HepG2 (cell line): ENCODE measurements around the gene SLC22A31. TPM values are rescaled to one million over a fixed set of nuclear protein-coding genes. Genes with fewer than 3 reads are reported as not detected.
A peak's percentile ranks its signal among the peaks of the same experiment; 100 is the strongest.

ENCODE experiments used
- ATAC-seq: fragments of 200-7000 bp; cut with Tn5 transposase; 3 replicates; pipeline ENCODE4 v1.9.1; 2020; ENCODE audit warnings: mild to moderate bottlenecking, moderate library complexity
- BruUV-seq: library from RNA; stranded (reverse); fragments of 400-500 nt; replicated peaks from 2 replicates; lab custom pipeline; 2021; lab: Mats Ljungman, UMichigan
- CTCF ChIA-PET: fragments of 300-600 bp; formaldehyde crosslinking; extraction: SDS; loops from one replicate; lab custom pipeline; 2021; ENCODE audit warnings: low total read pairs, inconsistent platforms, low intra/inter-chr PET ratio; lab: Yijun Ruan, JAX
- POLR2A ChIA-PET: fragments of 350-600 bp; sonication (Branson Sonifier 250); formaldehyde crosslinking; loops from one replicate; lab custom pipeline; 2020; ENCODE audit warnings: antibody characterized with exemption, inconsistent platforms; lab: Yijun Ruan, JAX
- DNase-seq: peaks from one replicate; pipeline ENCODE4 v3.0.0-alpha.2; 2015; ENCODE audit warnings: low spot score
- FAIRE-seq: peaks from 3 replicates; lab custom pipeline; 2011; peaks lifted over from hg19 to GRCh38; lab: Jason Lieb, UNC
- H2AFZ ChIP-seq: one replicate; pipeline ENCODE4 v1.6.1; 2011; ENCODE audit warnings: low read length, inconsistent platforms
- H3K27ac ChIP-seq: fragments of 300-600 bp; 3 replicates; pipeline ENCODE4 v1.8.0; 2011; ENCODE audit warnings: mixed run types, mild to moderate bottlenecking, mixed read lengths, low read length, inconsistent platforms; ENCODE audit not compliant: insufficient read depth; ENCODE audit errors: extremely low read length
- H3K27me3 ChIP-seq, 2 experiments: fragments of 200-600 bp in 1 of 2; 2 replicates in 1 of 2; 3 replicates in 1 of 2; pipeline versions ENCODE4 v1.6.0 to v1.8.0; 2011; ENCODE audit warnings: low read length in 2 of 2, mild to moderate bottlenecking in 2 of 2, moderate library complexity in 2 of 2, inconsistent platforms in 1 of 2; ENCODE audit not compliant: insufficient read depth in 2 of 2, control insufficient read depth in 1 of 2
- H3K36me3 ChIP-seq, 2 experiments: fragments of 200-600 bp in 1 of 2; replicated peaks in 1 of 2; 2 replicates in 1 of 2; 3 replicates in 1 of 2; pipeline versions ENCODE4 v1.5.1 to v1.8.0; 2011; ENCODE audit warnings: low read length in 2 of 2, inconsistent platforms in 1 of 2; ENCODE audit not compliant: insufficient read depth in 2 of 2, control insufficient read depth in 1 of 2
- H3K4me1 ChIP-seq: 2 replicates; pipeline ENCODE4 v1.5.1; 2012; ENCODE audit warnings: low read length, inconsistent platforms; ENCODE audit not compliant: insufficient read depth
- H3K4me2 ChIP-seq: 2 replicates; pipeline ENCODE4 v1.6.0; 2011; ENCODE audit warnings: low read depth, low read length, inconsistent platforms
- H3K4me3 ChIP-seq, 3 experiments: fragments of 200-600 bp in 1 of 3; sonication (generic), shearing (Covaris generic) in 1 of 3; replicated peaks in 1 of 3; 2 replicates each; pipeline ENCODE4 v1.5.1; 2011 to 2016; ENCODE audit warnings: low read length in 3 of 3, inconsistent platforms in 2 of 3, low read depth in 2 of 3, mild to moderate bottlenecking in 2 of 3, control low read depth in 1 of 3, mixed read lengths in 1 of 3; ENCODE audit not compliant: insufficient read depth in 1 of 3
- H3K79me2 ChIP-seq: one replicate; pipeline ENCODE4 v1.6.1; 2011; ENCODE audit warnings: low read length, inconsistent platforms; ENCODE audit not compliant: insufficient read depth
- H3K9ac ChIP-seq: 2 replicates; pipeline ENCODE4 v1.6.0; 2011; ENCODE audit warnings: mild to moderate bottlenecking, low read depth, low read length, inconsistent platforms; ENCODE audit not compliant: insufficient read depth
- H3K9me3 ChIP-seq: 2 replicates; pipeline ENCODE4 v1.5.1; 2012; ENCODE audit warnings: mild to moderate bottlenecking, low read length
- H4K20me1 ChIP-seq: 2 replicates; pipeline ENCODE4 v1.6.0; 2011; ENCODE audit warnings: inconsistent platforms, mild to moderate bottlenecking, low read length, moderate library complexity; ENCODE audit not compliant: insufficient read depth
- AKAP8 ChIP-seq: sonication (generic); formaldehyde crosslinking; IDR thresholded peaks from 2 replicates; pipeline ENCODE4 v1.5.1; 2020; ENCODE audit warnings: mild to moderate bottlenecking, missing genetic modification reagents
- CHCHD3 ChIP-seq: sonication (generic); formaldehyde crosslinking; IDR thresholded peaks from 2 replicates; pipeline ENCODE4 v1.8.0; 2022; ENCODE audit warnings: mild to moderate bottlenecking, missing genetic modification reagents, moderate library complexity
- CSRNP1 ChIP-seq: sonication (generic); formaldehyde crosslinking; IDR thresholded peaks from 2 replicates; pipeline ENCODE4 v1.8.1; 2023; ENCODE audit warnings: mild to moderate bottlenecking, missing genetic modification reagents
- GABPA ChIP-seq, 2 experiments: IDR thresholded peaks; 2 replicates each; pipeline ENCODE4 v1.6.1; 2011 to 2016; ENCODE audit warnings: low read depth in 2 of 2, low read length in 1 of 2, missing biosample characterization in 1 of 2, missing genetic modification characterization in 1 of 2
- JUN ChIP-seq: sonication (generic); formaldehyde crosslinking; IDR thresholded peaks from 2 replicates; pipeline ENCODE4 v1.4.0; 2020; ENCODE audit warnings: mild to moderate bottlenecking, missing genetic modification reagents
- MAZ ChIP-seq, 2 experiments: sonication (generic) in 1 of 2; formaldehyde crosslinking in 1 of 2; IDR thresholded peaks; 2 replicates each; pipeline versions ENCODE4 v1.5.0 to v1.6.1; 2012 to 2020; ENCODE audit warnings: low read depth in 2 of 2, mild to moderate bottlenecking in 2 of 2, borderline replicate concordance in 1 of 2, improper control_type of control experiment in 1 of 2, low read length in 1 of 2, missing genetic modification reagents in 1 of 2, moderate library complexity in 1 of 2
- MTA1 ChIP-seq: sonication (generic); formaldehyde crosslinking; IDR thresholded peaks from 2 replicates; pipeline ENCODE4 v1.4.0; 2020; ENCODE audit warnings: missing genetic modification reagents, mild to moderate bottlenecking, borderline replicate concordance
- TARDBP ChIP-seq: sonication (generic); formaldehyde crosslinking; IDR thresholded peaks from 2 replicates; pipeline ENCODE4 v1.8.0; 2022; ENCODE audit warnings: mild to moderate bottlenecking, missing genetic modification reagents
- TCF7 ChIP-seq: sonication (generic); IDR thresholded peaks from 2 replicates; pipeline ENCODE4 v1.6.1; 2016; ENCODE audit warnings: antibody characterized with exemption, low read depth
- ZFX ChIP-seq: sonication (generic); formaldehyde crosslinking; IDR thresholded peaks from 2 replicates; pipeline ENCODE4 v1.4.0; 2020; ENCODE audit warnings: mild to moderate bottlenecking, low read depth, missing genetic modification reagents, moderate library complexity
- WGBS: methylation state at CpG from one replicate; pipeline ENCODE4 v1.1.6; 2017; ENCODE audit warnings: low lambda C conversion rate; 5-methylcytosine and 5-hydroxymethylcytosine counted together
- in situ Hi-C: cut with HindIII; loops from 2 replicates; pipeline ENCODE4 v1.10.0; 2017; ENCODE audit warnings: low pct_unique_long_range_greater_than_20kb; ENCODE audit not compliant: extremely low pct_ligation_motif_present
- intact Hi-C: fragments of 100-400 bp; cut with micrococcal nuclease; formaldehyde crosslinking; loops from one replicate; pipeline ENCODE4 v1.10.0; 2022; ENCODE audit not compliant: unreplicated experiment
- polyA plus RNA-seq, 8 experiments: library from polyadenylated mRNA; depleted of rRNA in 3 of 8; stranded (reverse) in 7 of 8; unstranded in 1 of 8; fragments of >200 nt; fragmentation: Illumina TruSeq in 4 of 8; extraction: Trizol in 4 of 8; gene quantifications; 2 replicates each; pipeline versions ENCODE4 v1.2.1 to v1.2.3, GENCODE V29; 2011 to 2016; ENCODE audit warnings: low read depth in 4 of 8, missing spikeins in 1 of 8, mixed read lengths in 1 of 8; ENCODE audit not compliant: insufficient read depth in 1 of 8
- total RNA-seq, 5 experiments: library from RNA; depleted of rRNA; stranded (reverse); fragments of >200 nt; fragmentation: Illumina TruSeq; extraction: Trizol; gene quantifications; 2 replicates each; pipeline ENCODE4 v1.2.3, GENCODE V29; 2016; ENCODE audit warnings: low read depth in 1 of 5
- TF ChIP-seq, protein P1 (sequence below): sonication (generic); formaldehyde crosslinking; IDR thresholded peaks from 2 replicates; pipeline ENCODE4 v1.5.0; 2020; ENCODE audit warnings: mild to moderate bottlenecking, missing genetic modification reagents, borderline replicate concordance
- TF ChIP-seq, protein P2 (sequence below): IDR thresholded peaks from 2 replicates; pipeline ENCODE4 v1.6.1; 2016; ENCODE audit warnings: mild to moderate bottlenecking
- TF ChIP-seq, protein P3 (sequence below): sonication (generic); formaldehyde crosslinking; IDR thresholded peaks from 2 replicates; pipeline ENCODE4 v1.4.0; 2020; ENCODE audit warnings: missing genetic modification reagents, borderline replicate concordance

Gene SLC22A31
- total and polyA plus RNA-seq, 2 of the 13 experiments (the other 11 are each of a cell fraction or from before 2014, with no cell fraction given): 67.3 to 83.3 TPM

DNA sequence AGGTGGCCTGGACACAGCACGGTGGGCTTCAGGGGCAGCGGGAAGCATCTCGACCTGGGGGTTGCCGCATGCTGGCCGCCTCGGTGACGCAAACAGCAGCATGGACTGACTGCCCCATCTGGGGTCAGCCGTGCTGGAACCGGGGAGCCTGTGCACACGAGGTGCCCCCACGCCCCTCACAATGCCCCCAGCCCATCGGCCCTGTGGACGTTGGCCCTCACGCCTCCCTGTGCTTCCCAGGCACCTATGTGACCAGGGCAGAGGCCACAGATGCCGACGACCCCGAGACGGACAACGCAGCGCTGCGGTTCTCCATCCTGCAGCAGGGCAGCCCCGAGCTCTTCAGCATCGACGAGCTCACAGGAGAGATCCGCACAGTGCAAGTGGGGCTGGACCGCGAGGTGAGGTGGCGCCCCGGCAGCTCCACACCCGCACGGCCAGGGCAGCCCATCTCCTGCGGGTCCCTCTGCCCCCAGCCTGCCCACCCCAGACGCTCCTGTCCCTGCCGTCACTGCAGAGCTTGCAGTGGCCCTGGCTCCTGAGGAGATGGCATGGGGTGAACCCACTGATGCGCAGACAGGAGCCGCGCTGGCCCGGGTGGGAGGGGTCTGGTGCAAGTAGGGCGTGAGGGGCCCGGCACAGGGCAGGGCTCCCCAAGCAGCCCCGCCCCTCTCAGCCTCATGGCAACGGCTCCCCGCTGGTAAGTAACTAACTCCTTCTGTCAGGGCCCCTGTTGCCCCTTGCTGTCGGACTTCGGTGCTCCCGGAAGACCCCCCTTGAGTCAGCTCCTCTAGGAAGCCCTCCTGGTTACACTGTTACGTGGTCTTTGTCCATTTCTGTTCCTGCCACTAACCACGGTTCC is 15.2 kb downstream of the SLC22A31 start:
- in situ Hi-C loops (no loop called here), intact Hi-C loops (loop anchor here (2.0 kb wide), 1 partner anchor 16 kb away; the partner anchor contains the start of gene SLC22A31)
- no peak overlapping the region for H3K27ac ChIP-seq
- H4K20me1 ChIP-seq: peaks cover 37% of the 10 kb centered on the region
- H3K79me2 ChIP-seq: no peaks in the 10 kb centered on the region
- ChIA-PET POLR2A (interaction anchor here (1.3 to 1.4 kb wide), 2 partner anchors 11 to 14 kb away, joined by 3 to 5 read pairs; partner anchors contain the start of gene CDH15), CTCF (interaction anchor here (1.8 kb wide), 1 partner anchor 31 kb away, joined by 6 read pairs; no protein-coding TSS in a partner anchor)
- WGBS: 14% methylated on average over 17 of the region's 48 CpGs
- no peaks in the 10 kb centered on the region for H3K36me3 ChIP-seq
- H3K9ac ChIP-seq: no peak overlapping the region
- no peak for DNase-seq
- H3K27me3 ChIP-seq: peaks cover 4 to 38% of the 10 kb centered on the region in 2 experiments
- H3K4me2 ChIP-seq: no peak overlapping the region
- no peak overlapping the region for H2AFZ ChIP-seq
- no peaks in the 10 kb centered on the region for H3K9me3 ChIP-seq
- BruUV-seq: no TSS peak
- no peak overlapping the region for H3K4me3 ChIP-seq
- ATAC-seq: peak; percentile 54
- peaks cover 36% of the 10 kb centered on the region for H3K4me1 ChIP-seq
- FAIRE-seq: no peak
- TF ChIP-seq MTA1 (CRISPR knock-in tag) (peak; percentile 8; the same call in 1 of the 2 replicates), MAZ (IDR thresholded peaks at IDR 0.05; ENCODE audit: borderline replicate concordance, low read depth, low read length) (0 out of 2 replicates have a peak, but pooled peaks have one; percentile 19), MAZ (CRISPR knock-in tag; IDR thresholded peaks at IDR 0.05; ENCODE audit: low read depth) (no peak), JUN (CRISPR knock-in tag) (0 out of 2 replicates have a peak, but pooled peaks have one; percentile 10), TARDBP (CRISPR knock-in tag) (peak; percentile 65), GABPA (IDR thresholded peaks at IDR 0.05; ENCODE audit: low read depth, low read length) (no peak), GABPA (CRISPR knock-in tag; IDR thresholded peaks at IDR 0.05; ENCODE audit: low read depth) (no peak), CSRNP1 (0 out of 2 replicates have a peak, but pooled peaks have one; percentile 15), ZFX (CRISPR knock-in tag) (peak; percentile 1; the same call in 1 of the 2 replicates), AKAP8 (CRISPR knock-in tag) (peak; percentile 97), TCF7 (no peak), CHCHD3 (CRISPR knock-in tag) (0 out of 2 replicates have a peak, but pooled peaks have one; percentile 38)
- TF ChIP-seq, protein P1, sequence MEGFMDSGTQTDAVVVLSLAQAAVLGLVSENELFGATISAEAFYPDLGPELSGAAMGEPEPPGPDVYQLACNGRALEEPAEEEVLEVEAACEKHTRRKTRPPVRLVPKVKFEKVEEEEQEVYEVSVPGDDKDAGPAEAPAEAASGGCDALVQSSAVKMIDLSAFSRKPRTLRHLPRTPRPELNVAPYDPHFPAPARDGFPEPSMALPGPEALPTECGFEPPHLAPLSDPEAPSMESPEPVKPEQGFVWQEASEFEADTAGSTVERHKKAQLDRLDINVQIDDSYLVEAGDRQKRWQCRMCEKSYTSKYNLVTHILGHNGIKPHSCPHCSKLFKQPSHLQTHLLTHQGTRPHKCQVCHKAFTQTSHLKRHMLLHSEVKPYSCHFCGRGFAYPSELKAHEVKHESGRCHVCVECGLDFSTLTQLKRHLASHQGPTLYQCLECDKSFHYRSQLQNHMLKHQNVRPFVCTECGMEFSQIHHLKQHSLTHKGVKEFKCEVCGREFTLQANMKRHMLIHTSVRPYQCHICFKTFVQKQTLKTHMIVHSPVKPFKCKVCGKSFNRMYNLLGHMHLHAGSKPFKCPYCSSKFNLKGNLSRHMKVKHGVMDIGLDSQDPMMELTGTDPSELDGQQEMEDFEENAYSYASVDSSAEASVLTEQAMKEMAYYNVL: 0 out of 2 replicates have a peak, but pooled peaks have one; percentile 29
- TF ChIP-seq, protein P2, sequence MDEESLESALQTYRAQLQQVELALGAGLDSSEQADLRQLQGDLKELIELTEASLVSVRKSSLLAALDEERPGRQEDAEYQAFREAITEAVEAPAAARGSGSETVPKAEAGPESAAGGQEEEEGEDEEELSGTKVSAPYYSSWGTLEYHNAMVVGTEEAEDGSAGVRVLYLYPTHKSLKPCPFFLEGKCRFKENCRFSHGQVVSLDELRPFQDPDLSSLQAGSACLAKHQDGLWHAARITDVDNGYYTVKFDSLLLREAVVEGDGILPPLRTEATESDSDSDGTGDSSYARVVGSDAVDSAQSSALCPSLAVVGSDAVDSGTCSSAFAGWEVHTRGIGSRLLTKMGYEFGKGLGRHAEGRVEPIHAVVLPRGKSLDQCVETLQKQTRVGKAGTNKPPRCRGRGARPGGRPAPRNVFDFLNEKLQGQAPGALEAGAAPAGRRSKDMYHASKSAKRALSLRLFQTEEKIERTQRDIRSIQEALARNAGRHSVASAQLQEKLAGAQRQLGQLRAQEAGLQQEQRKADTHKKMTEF (CRISPR knock-in tag): 0 out of 2 replicates have a peak, but pooled peaks have one; percentile 23
- TF ChIP-seq, protein P3, sequence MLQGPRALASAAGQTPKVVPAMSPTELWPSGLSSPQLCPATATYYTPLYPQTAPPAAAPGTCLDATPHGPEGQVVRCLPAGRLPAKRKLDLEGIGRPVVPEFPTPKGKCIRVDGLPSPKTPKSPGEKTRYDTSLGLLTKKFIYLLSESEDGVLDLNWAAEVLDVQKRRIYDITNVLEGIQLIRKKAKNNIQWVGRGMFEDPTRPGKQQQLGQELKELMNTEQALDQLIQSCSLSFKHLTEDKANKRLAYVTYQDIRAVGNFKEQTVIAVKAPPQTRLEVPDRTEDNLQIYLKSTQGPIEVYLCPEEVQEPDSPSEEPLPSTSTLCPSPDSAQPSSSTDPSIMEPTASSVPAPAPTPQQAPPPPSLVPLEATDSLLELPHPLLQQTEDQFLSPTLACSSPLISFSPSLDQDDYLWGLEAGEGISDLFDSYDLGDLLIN (CRISPR knock-in tag): 0 out of 2 replicates have a peak, but pooled peaks have one; percentile 40
